ENCODE results near the gene PRCP.

Gene PRCP

GRCh38 chr11:82775736-82776346 is 124.4 kb downstream of the PRCP start:
- DNase-seq = no peak

GRCh38 chr11:82775218-82775617 is 125.0 kb downstream of the PRCP start:
- DNase-seq = no peak
